Measurements from ENCODE around the gene PKP4.

DNA sequence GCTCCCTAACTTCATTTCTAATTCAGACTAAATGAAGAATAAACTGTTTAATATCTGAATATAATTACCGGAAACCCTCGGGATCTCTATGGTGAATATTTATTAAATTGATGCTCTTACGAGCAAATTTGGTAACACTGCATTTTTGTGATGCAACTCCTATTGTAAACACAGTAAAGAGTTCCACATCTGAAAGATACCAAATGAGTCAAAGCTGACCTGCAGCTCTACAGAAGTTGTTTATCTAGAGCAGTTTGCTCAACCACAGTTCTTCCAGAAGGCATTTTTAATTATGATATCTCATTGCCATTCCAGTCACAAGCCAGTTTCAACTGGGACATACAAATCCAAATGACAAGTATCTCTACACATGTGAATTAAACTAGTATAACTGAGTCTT, 129.7 kb downstream of the PKP4 start:
- TF ChIP-seq, protein P1, sequence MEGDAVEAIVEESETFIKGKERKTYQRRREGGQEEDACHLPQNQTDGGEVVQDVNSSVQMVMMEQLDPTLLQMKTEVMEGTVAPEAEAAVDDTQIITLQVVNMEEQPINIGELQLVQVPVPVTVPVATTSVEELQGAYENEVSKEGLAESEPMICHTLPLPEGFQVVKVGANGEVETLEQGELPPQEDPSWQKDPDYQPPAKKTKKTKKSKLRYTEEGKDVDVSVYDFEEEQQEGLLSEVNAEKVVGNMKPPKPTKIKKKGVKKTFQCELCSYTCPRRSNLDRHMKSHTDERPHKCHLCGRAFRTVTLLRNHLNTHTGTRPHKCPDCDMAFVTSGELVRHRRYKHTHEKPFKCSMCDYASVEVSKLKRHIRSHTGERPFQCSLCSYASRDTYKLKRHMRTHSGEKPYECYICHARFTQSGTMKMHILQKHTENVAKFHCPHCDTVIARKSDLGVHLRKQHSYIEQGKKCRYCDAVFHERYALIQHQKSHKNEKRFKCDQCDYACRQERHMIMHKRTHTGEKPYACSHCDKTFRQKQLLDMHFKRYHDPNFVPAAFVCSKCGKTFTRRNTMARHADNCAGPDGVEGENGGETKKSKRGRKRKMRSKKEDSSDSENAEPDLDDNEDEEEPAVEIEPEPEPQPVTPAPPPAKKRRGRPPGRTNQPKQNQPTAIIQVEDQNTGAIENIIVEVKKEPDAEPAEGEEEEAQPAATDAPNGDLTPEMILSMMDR (conservative IDR thresholded peaks at IDR 0.05; ENCODE audit: low read depth in 2 of 2), result no peak
- TF ChIP-seq STAT1 (IDR thresholded peaks at IDR 0.05; ENCODE audit: unreplicated experiment) (no peak), EZH2phosphoT487 (IDR thresholded peaks at IDR 0.05; ENCODE audit: unreplicated experiment) (no peak), POLR2AphosphoS5 (IDR thresholded peaks at IDR 0.05; ENCODE audit: low read depth) (no peak), EZH2 (IDR thresholded peaks at IDR 0.05; ENCODE audit: low read depth, unreplicated experiment) (no peak), NANOG (IDR thresholded peaks at IDR 0.05; ENCODE audit: borderline replicate concordance) (no peak)
- TF ChIP-seq, protein P2, sequence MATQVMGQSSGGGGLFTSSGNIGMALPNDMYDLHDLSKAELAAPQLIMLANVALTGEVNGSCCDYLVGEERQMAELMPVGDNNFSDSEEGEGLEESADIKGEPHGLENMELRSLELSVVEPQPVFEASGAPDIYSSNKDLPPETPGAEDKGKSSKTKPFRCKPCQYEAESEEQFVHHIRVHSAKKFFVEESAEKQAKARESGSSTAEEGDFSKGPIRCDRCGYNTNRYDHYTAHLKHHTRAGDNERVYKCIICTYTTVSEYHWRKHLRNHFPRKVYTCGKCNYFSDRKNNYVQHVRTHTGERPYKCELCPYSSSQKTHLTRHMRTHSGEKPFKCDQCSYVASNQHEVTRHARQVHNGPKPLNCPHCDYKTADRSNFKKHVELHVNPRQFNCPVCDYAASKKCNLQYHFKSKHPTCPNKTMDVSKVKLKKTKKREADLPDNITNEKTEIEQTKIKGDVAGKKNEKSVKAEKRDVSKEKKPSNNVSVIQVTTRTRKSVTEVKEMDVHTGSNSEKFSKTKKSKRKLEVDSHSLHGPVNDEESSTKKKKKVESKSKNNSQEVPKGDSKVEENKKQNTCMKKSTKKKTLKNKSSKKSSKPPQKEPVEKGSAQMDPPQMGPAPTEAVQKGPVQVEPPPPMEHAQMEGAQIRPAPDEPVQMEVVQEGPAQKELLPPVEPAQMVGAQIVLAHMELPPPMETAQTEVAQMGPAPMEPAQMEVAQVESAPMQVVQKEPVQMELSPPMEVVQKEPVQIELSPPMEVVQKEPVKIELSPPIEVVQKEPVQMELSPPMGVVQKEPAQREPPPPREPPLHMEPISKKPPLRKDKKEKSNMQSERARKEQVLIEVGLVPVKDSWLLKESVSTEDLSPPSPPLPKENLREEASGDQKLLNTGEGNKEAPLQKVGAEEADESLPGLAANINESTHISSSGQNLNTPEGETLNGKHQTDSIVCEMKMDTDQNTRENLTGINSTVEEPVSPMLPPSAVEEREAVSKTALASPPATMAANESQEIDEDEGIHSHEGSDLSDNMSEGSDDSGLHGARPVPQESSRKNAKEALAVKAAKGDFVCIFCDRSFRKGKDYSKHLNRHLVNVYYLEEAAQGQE (IDR thresholded peaks at IDR 0.05; ENCODE audit: unreplicated experiment), result no peak
- TF ChIP-seq, protein P3, sequence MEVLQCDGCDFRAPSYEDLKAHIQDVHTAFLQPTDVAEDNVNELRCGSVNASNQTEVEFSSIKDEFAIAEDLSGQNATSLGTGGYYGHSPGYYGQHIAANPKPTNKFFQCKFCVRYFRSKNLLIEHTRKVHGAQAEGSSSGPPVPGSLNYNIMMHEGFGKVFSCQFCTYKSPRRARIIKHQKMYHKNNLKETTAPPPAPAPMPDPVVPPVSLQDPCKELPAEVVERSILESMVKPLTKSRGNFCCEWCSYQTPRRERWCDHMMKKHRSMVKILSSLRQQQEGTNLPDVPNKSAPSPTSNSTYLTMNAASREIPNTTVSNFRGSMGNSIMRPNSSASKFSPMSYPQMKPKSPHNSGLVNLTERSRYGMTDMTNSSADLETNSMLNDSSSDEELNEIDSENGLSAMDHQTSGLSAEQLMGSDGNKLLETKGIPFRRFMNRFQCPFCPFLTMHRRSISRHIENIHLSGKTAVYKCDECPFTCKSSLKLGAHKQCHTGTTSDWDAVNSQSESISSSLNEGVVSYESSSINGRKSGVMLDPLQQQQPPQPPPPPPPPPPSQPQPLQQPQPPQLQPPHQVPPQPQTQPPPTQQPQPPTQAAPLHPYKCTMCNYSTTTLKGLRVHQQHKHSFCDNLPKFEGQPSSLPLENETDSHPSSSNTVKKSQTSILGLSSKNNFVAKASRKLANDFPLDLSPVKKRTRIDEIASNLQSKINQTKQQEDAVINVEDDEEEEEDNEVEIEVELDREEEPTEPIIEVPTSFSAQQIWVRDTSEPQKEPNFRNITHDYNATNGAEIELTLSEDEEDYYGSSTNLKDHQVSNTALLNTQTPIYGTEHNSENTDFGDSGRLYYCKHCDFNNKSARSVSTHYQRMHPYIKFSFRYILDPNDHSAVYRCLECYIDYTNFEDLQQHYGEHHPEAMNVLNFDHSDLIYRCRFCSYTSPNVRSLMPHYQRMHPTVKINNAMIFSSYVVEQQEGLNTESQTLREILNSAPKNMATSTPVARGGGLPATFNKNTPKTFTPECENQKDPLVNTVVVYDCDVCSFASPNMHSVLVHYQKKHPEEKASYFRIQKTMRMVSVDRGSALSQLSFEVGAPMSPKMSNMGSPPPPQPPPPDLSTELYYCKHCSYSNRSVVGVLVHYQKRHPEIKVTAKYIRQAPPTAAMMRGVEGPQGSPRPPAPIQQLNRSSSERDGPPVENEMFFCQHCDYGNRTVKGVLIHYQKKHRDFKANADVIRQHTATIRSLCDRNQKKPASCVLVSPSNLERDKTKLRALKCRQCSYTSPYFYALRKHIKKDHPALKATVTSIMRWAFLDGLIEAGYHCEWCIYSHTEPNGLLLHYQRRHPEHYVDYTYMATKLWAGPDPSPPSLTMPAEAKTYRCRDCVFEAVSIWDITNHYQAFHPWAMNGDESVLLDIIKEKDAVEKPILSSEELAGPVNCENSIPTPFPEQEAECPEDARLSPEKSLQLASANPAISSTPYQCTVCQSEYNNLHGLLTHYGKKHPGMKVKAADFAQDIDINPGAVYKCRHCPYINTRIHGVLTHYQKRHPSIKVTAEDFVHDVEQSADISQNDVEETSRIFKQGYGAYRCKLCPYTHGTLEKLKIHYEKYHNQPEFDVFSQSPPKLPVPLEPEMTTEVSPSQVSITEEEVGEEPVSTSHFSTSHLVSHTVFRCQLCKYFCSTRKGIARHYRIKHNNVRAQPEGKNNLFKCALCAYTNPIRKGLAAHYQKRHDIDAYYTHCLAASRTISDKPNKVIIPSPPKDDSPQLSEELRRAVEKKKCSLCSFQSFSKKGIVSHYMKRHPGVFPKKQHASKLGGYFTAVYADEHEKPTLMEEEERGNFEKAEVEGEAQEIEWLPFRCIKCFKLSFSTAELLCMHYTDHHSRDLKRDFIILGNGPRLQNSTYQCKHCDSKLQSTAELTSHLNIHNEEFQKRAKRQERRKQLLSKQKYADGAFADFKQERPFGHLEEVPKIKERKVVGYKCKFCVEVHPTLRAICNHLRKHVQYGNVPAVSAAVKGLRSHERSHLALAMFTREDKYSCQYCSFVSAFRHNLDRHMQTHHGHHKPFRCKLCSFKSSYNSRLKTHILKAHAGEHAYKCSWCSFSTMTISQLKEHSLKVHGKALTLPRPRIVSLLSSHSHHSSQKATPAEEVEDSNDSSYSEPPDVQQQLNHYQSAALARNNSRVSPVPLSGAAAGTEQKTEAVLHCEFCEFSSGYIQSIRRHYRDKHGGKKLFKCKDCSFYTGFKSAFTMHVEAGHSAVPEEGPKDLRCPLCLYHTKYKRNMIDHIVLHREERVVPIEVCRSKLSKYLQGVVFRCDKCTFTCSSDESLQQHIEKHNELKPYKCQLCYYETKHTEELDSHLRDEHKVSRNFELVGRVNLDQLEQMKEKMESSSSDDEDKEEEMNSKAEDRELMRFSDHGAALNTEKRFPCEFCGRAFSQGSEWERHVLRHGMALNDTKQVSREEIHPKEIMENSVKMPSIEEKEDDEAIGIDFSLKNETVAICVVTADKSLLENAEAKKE (CRISPR knock-in tag; IDR thresholded peaks at IDR 0.05), result no peak
